Memory B cell (primary cell): ENCODE data around the gene TRIM40.

Experiments
- ATAC-seq: fragments of 150-1000 bp; cut with Tn5 transposase; 2 replicates; pipeline ENCODE4 v1.10.0; 2021; ENCODE audit warnings: low read depth, mild to moderate bottlenecking, moderate library complexity
- DNase-seq, 2 donors: peaks; one replicate each; pipeline ENCODE4 v3.0.0; 2022; ENCODE audit warnings: low spot score in 2 of 2
- H3K27ac Mint-ChIP-seq: one replicate; pipeline ENCODE4 v1.8.0; 2022; ENCODE audit warnings: mild to moderate bottlenecking, moderate library complexity, mixed read lengths
- H3K27me3 Mint-ChIP-seq: one replicate; pipeline ENCODE4 v1.8.0; 2022; ENCODE audit warnings: mixed read lengths
- H3K36me3 Mint-ChIP-seq: one replicate; pipeline ENCODE4 v1.8.0; 2022; ENCODE audit warnings: mild to moderate bottlenecking, mixed read lengths
- H3K4me1 Mint-ChIP-seq: one replicate; pipeline ENCODE4 v1.8.0; 2022; ENCODE audit warnings: mixed read lengths
- H3K4me3 Mint-ChIP-seq: one replicate; pipeline ENCODE4 v1.8.0; 2022; ENCODE audit warnings: mild to moderate bottlenecking, moderate library complexity, mixed read lengths
- H3K9me3 Mint-ChIP-seq: one replicate; pipeline ENCODE4 v1.8.0; 2022; ENCODE audit warnings: mixed read lengths

The TRIM40 gene

GRCh38 chr6:30172681-30173080, 36.7 kb downstream of the TRIM40 start:
- Mint-ChIP-seq H3K4me3 (no peak overlapping the region), H3K4me1 (peaks cover 3% of the 10 kb centered on the region), H3K9me3 (no peaks in the 10 kb centered on the region), H3K36me3 (no peaks in the 10 kb centered on the region), H3K27ac (no peak overlapping the region), H3K27me3 (peaks cover 31% of the 10 kb centered on the region)
- DNase-seq (no peak), ATAC-seq (no peak)

- peaks cover 3% of the 10 kb centered on the region for H3K4me1 Mint-ChIP-seq
- H3K27ac Mint-ChIP-seq, result no peak overlapping the region
- no peak for DNase-seq
These were observed 39.8 kb downstream of the TRIM40 start for GRCh38 chr6:30175765-30176164.

GRCh38 chr6:30178837-30179236, 42.9 kb downstream of the TRIM40 start:
- peaks cover 2% of the 10 kb centered on the region for H3K4me1 Mint-ChIP-seq
- ATAC-seq, result no peak
- H3K4me3 Mint-ChIP-seq, result no peak overlapping the region
- H3K36me3 Mint-ChIP-seq, result peaks cover 3% of the 10 kb centered on the region
- peaks cover 21% of the 10 kb centered on the region for H3K27me3 Mint-ChIP-seq
- H3K27ac Mint-ChIP-seq, result no peak overlapping the region
- no peak for DNase-seq
- H3K9me3 Mint-ChIP-seq, result peaks cover 7% of the 10 kb centered on the region

More at GRCh38 chr6:30175765-30176164, 39.8 kb downstream of the TRIM40 start:
- Mint-ChIP-seq H3K9me3 (peaks cover 7% of the 10 kb centered on the region), H3K36me3 (no peaks in the 10 kb centered on the region), H3K27me3 (peaks cover 25% of the 10 kb centered on the region), H3K4me3 (no peak overlapping the region)
- ATAC-seq, result no peak

GRCh38 chr6:30180145-30180544, 44.2 kb downstream of the TRIM40 start:
- H3K4me3 Mint-ChIP-seq, result no peak overlapping the region
- no peak for ATAC-seq

GRCh38 chr6:30184417-30185031, 48.6 kb downstream of the TRIM40 start:
- ATAC-seq (no peak), DNase-seq (no peak)
- H3K4me1 Mint-ChIP-seq, result peaks cover 2% of the 10 kb centered on the region
- peaks cover 34% of the 10 kb centered on the region for H3K36me3 Mint-ChIP-seq
- H3K27me3 Mint-ChIP-seq, result peaks cover 2% of the 10 kb centered on the region
- no peak overlapping the region for H3K4me3 Mint-ChIP-seq
- H3K9me3 Mint-ChIP-seq, result peaks cover 3% of the 10 kb centered on the region
- peak overlapping the region; percentile 40 for H3K27ac Mint-ChIP-seq

More at GRCh38 chr6:30180145-30180544, 44.2 kb downstream of the TRIM40 start:
- Mint-ChIP-seq H3K27ac (no peak overlapping the region), H3K36me3 (peaks cover 7% of the 10 kb centered on the region), H3K9me3 (peaks cover 7% of the 10 kb centered on the region), H3K27me3 (peaks cover 21% of the 10 kb centered on the region), H3K4me1 (peaks cover 2% of the 10 kb centered on the region)
- no peak for DNase-seq

- Mint-ChIP-seq H3K36me3 (peaks cover 45% of the 10 kb centered on the region), H3K27me3 (peaks cover 1% of the 10 kb centered on the region), H3K4me3 (no peak overlapping the region), H3K27ac (no peak overlapping the region), H3K4me1 (peaks cover 3% of the 10 kb centered on the region), H3K9me3 (no peaks in the 10 kb centered on the region)
- ATAC-seq, result no peak
- DNase-seq, result no peak
These were observed 50.0 kb downstream of the TRIM40 start for GRCh38 chr6:30185846-30186484.

- no peak for ATAC-seq
- Mint-ChIP-seq H3K4me1 (peaks cover 2% of the 10 kb centered on the region), H3K27ac (peak overlapping the region; percentile 82)
These were observed 52.6 kb downstream of the TRIM40 start for GRCh38 chr6:30188541-30188940.

GRCh38 chr6:30192076-30192475, 56.1 kb downstream of the TRIM40 start:
- Mint-ChIP-seq H3K9me3 (no peaks in the 10 kb centered on the region), H3K27ac (no peak overlapping the region), H3K27me3 (no peaks in the 10 kb centered on the region), H3K4me3 (no peak overlapping the region), H3K36me3 (peaks cover 47% of the 10 kb centered on the region), H3K4me1 (peaks cover 4% of the 10 kb centered on the region)
- no peak for DNase-seq
- no peak for ATAC-seq

More at GRCh38 chr6:30188541-30188940, 52.6 kb downstream of the TRIM40 start:
- Mint-ChIP-seq H3K9me3 (no peaks in the 10 kb centered on the region), H3K27me3 (no peaks in the 10 kb centered on the region), H3K4me3 (no peak overlapping the region), H3K36me3 (peaks cover 53% of the 10 kb centered on the region)
- DNase-seq, result no peak

GRCh38 chr6:30194797-30195690, 59.1 kb downstream of the TRIM40 start:
- Mint-ChIP-seq H3K4me1 (peaks cover 10% of the 10 kb centered on the region), H3K9me3 (no peaks in the 10 kb centered on the region), H3K27ac (peak overlapping the region; percentile 60), H3K36me3 (peaks cover 44% of the 10 kb centered on the region), H3K4me3 (no peak overlapping the region), H3K27me3 (no peaks in the 10 kb centered on the region)
- no peak for ATAC-seq
- DNase-seq, result no peak

GRCh38 chr6:30195951-30196350, 60.0 kb downstream of the TRIM40 start:
- DNase-seq (no peak), ATAC-seq (no peak)
- Mint-ChIP-seq H3K27me3 (no peaks in the 10 kb centered on the region), H3K4me1 (peaks cover 17% of the 10 kb centered on the region), H3K9me3 (no peaks in the 10 kb centered on the region), H3K4me3 (no peak overlapping the region), H3K27ac (peak overlapping the region; percentile 63), H3K36me3 (peaks cover 36% of the 10 kb centered on the region)

GRCh38 chr6:30196376-30196775, 60.4 kb downstream of the TRIM40 start:
- H3K9me3 Mint-ChIP-seq, result no peaks in the 10 kb centered on the region
- H3K27ac Mint-ChIP-seq, result no peak overlapping the region
- no peak for DNase-seq
- no peak for ATAC-seq
- H3K4me1 Mint-ChIP-seq, result peaks cover 21% of the 10 kb centered on the region
- no peak overlapping the region for H3K4me3 Mint-ChIP-seq
- H3K27me3 Mint-ChIP-seq, result no peaks in the 10 kb centered on the region
- H3K36me3 Mint-ChIP-seq, result peaks cover 33% of the 10 kb centered on the region
